OCI-LY7 (cell line): ENCODE data around the gene DCLK3.

ENCODE experiments used
- EZH2phosphoT487 ChIP-seq: fragments of 200-600 bp; sonication (generic); IDR thresholded peaks from 2 replicates; pipeline ENCODE4 v1.6.1; 2018; ENCODE audit warnings: low read depth, borderline replicate concordance, mild to moderate bottlenecking, mixed run types, antibody characterized with exemption, low read length, moderate library complexity, mixed read lengths
- TF ChIP-seq, protein P1 (sequence below): fragments of 200-600 bp; sonication (generic); conservative IDR thresholded peaks from 2 replicates; pipeline ENCODE4 v1.5.1; 2014; ENCODE audit warnings: mild to moderate bottlenecking, antibody characterized with exemption, low read length, moderate library complexity, mixed read lengths

DNA sequence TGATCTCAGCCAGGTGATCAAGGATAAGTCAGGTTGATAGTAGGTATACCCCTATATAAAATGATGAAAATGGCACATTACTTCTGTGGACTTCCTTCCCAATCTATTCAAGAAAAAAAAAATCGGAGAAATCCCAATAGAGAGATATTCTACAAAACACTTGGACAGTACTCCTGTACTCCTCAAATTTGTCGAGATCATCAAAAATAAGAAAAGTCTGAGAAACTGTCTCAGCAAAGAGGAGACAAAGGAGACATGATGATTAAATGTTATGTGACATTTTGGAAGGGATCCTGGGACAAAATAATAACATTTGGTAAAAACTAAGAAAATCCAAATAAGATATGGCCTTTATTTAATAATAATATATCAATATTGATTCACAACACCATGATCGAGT lies 94.6 kb downstream of the DCLK3 start:
- TF ChIP-seq, protein P1, sequence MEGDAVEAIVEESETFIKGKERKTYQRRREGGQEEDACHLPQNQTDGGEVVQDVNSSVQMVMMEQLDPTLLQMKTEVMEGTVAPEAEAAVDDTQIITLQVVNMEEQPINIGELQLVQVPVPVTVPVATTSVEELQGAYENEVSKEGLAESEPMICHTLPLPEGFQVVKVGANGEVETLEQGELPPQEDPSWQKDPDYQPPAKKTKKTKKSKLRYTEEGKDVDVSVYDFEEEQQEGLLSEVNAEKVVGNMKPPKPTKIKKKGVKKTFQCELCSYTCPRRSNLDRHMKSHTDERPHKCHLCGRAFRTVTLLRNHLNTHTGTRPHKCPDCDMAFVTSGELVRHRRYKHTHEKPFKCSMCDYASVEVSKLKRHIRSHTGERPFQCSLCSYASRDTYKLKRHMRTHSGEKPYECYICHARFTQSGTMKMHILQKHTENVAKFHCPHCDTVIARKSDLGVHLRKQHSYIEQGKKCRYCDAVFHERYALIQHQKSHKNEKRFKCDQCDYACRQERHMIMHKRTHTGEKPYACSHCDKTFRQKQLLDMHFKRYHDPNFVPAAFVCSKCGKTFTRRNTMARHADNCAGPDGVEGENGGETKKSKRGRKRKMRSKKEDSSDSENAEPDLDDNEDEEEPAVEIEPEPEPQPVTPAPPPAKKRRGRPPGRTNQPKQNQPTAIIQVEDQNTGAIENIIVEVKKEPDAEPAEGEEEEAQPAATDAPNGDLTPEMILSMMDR = no peak
- TF ChIP-seq EZH2phosphoT487 = no peak
